ENCODE measurements around the gene NAGLU. TPM values are rescaled to one million over a fixed set of nuclear protein-coding genes. Genes with fewer than 3 reads are reported as not detected.

Gene NAGLU
- total and polyA plus RNA-seq, 2 of the 13 experiments (the other 11 are each of a cell fraction or from before 2014, with no cell fraction given) = 28.2 to 40.1 TPM

DNA sequence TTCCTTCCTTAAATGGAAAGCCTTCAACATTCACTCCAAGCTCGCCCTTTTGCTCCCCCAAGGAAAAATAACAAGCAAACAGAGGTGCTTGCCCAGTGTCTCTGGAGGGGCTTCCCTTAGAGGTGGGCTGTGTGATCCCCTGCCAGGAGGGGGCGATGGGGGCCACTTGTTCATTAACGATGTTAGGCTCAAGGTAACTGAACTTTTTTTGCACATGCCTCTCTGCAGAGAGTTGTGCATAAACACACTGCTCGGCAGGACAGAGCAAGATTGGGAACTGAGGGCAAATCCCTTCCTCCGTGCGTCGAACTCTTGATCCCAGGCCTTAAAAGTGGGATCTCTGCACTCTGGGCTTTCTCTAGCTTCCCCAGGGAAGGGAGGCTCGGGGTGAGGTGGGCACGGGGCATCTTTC, 15.5 kb upstream of the NAGLU start (continued):
- no peak for TF ChIP-seq SRSF9 (IDR thresholded peaks at IDR 0.05; ENCODE audit: borderline replicate concordance, insufficient read depth, low read depth, low read length, poor library complexity, severe bottlenecking)
- no peak for TF ChIP-seq ZNF703 (CRISPR knock-in tag; IDR thresholded peaks at IDR 0.05; ENCODE audit: borderline replicate concordance)
- TF ChIP-seq, protein P1, sequence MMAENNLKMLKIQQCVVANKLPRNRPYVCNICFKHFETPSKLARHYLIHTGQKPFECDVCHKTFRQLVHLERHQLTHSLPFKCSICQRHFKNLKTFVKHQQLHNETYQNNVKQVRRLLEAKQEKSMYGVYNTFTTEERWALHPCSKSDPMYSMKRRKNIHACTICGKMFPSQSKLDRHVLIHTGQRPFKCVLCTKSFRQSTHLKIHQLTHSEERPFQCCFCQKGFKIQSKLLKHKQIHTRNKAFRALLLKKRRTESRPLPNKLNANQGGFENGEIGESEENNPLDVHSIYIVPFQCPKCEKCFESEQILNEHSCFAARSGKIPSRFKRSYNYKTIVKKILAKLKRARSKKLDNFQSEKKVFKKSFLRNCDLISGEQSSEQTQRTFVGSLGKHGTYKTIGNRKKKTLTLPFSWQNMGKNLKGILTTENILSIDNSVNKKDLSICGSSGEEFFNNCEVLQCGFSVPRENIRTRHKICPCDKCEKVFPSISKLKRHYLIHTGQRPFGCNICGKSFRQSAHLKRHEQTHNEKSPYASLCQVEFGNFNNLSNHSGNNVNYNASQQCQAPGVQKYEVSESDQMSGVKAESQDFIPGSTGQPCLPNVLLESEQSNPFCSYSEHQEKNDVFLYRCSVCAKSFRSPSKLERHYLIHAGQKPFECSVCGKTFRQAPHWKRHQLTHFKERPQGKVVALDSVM (CRISPR knock-in tag; IDR thresholded peaks at IDR 0.05) = no peak
- TF ChIP-seq, protein P2, sequence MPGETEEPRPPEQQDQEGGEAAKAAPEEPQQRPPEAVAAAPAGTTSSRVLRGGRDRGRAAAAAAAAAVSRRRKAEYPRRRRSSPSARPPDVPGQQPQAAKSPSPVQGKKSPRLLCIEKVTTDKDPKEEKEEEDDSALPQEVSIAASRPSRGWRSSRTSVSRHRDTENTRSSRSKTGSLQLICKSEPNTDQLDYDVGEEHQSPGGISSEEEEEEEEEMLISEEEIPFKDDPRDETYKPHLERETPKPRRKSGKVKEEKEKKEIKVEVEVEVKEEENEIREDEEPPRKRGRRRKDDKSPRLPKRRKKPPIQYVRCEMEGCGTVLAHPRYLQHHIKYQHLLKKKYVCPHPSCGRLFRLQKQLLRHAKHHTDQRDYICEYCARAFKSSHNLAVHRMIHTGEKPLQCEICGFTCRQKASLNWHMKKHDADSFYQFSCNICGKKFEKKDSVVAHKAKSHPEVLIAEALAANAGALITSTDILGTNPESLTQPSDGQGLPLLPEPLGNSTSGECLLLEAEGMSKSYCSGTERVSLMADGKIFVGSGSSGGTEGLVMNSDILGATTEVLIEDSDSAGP (CRISPR knock-in tag; IDR thresholded peaks at IDR 0.05; ENCODE audit: borderline replicate concordance) = no peak
- peak; percentile 34; the same call in 1 of the 2 replicates for TF ChIP-seq SMC3 (IDR thresholded peaks at IDR 0.05; ENCODE audit: low read length)

DNA sequence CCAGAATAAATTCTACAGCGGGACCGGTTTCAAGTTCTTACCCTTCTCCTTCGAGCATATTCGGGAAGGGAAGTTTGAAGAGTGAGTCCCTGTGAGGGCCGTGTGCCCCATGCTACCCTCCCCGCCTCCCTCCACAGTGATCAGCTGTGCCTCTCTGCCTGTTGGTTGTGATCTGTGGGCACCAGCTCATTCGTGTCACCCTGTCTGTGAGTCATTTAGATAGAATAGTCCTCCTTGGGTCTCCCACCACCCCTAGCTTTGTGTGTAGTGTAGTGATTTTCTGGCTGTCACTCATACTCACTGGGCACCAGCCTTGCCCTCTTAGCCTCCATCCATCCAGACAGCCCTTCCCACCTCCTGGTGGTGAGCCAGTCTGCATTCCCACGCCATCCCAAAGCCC, 15.0 kb upstream of the NAGLU start:
- Histone ChIP-seq H4K20me1 (ENCODE audit: insufficient read depth, low read length) (no peaks in the 10 kb centered on the region), H3K9me3 (ENCODE audit: low read length) (no peaks in the 10 kb centered on the region), H3K36me3 (replicated peaks in 1 of 2; ENCODE audit: control insufficient read depth in 1 of 2, insufficient read depth in 2 of 2, low read length in 2 of 2) (peaks cover 9 to 10% of the 10 kb centered on the region in 2 experiments; a peak in 4 of 5 replicates), H3K4me3 (replicated peaks in 1 of 3; ENCODE audit: insufficient read depth in 1 of 3, low read depth in 2 of 3, low read length in 3 of 3) (no peak overlapping the region), H3K27ac (ENCODE audit: extremely low read length, insufficient read depth, low read length) (peak overlapping the region; percentile 70), H3K4me1 (ENCODE audit: insufficient read depth, low read length) (peaks cover 81% of the 10 kb centered on the region), H3K4me2 (ENCODE audit: low read depth, low read length) (0 out of 2 replicates have a peak overlapping the region, but pooled peaks have one; percentile 53), H3K9ac (ENCODE audit: insufficient read depth, low read depth, low read length) (peak overlapping the region; percentile 7; the same call in 1 of the 2 replicates), H3K27me3 (ENCODE audit: control insufficient read depth in 1 of 2, insufficient read depth in 2 of 2, low read length in 2 of 2) (no peaks in the 10 kb centered on the region), H3K79me2 (ENCODE audit: insufficient read depth, low read length) (no peaks in the 10 kb centered on the region), H2AFZ (ENCODE audit: low read length) (no peak overlapping the region)
- POLR2A ChIA-PET = interaction anchor here (1.4 to 4.3 kb wide), 12 partner anchors 10 to 209 kb away, joined by 3 to 52 read pairs (median 9); partner anchors contain the start of genes CAVIN1, NAGLU and STAT3
- ATAC-seq (no peak), FAIRE-seq (no peak), DNase-seq (ENCODE audit: low spot score) (no peak)
- 91% methylated on average over 8 of the region's 8 CpGs for WGBS (ENCODE audit: low lambda C conversion rate)
- CTCF ChIA-PET (ENCODE audit: low intra/inter-chr PET ratio, low total read pairs) = no interaction called here
- in situ Hi-C loops (cut with HindIII; ENCODE audit: extremely low pct_ligation_motif_present, low pct_unique_long_range_greater_than_20kb) (loop anchor here (5.0 kb wide), 1 partner anchor 199 kb away; no protein-coding TSS in a partner anchor), intact Hi-C loops (cut with micrococcal nuclease; ENCODE audit: unreplicated experiment) (no loop called here)
- TF ChIP-seq IKZF1 (IDR thresholded peaks at IDR 0.05) (no peak), ZNF672 (CRISPR knock-in tag; IDR thresholded peaks at IDR 0.05) (no peak), NFYC (CRISPR knock-in tag; IDR thresholded peaks at IDR 0.05) (no peak), ZNF790 (CRISPR knock-in tag; IDR thresholded peaks at IDR 0.05; ENCODE audit: borderline replicate concordance) (0 out of 2 replicates have a peak, but pooled peaks have one; percentile 1), ZEB1 (IDR thresholded peaks at IDR 0.05; ENCODE audit: insufficient replicate concordance, low read depth) (no peak), POLR2A (IDR thresholded peaks at IDR 0.05; ENCODE audit: insufficient read depth in 1 of 2, low read depth in 2 of 2, low read length in 2 of 2) (peak in 1 of 2 experiments; percentile 16; a peak in 1 of 4 replicates)
- TF ChIP-seq, protein P3, sequence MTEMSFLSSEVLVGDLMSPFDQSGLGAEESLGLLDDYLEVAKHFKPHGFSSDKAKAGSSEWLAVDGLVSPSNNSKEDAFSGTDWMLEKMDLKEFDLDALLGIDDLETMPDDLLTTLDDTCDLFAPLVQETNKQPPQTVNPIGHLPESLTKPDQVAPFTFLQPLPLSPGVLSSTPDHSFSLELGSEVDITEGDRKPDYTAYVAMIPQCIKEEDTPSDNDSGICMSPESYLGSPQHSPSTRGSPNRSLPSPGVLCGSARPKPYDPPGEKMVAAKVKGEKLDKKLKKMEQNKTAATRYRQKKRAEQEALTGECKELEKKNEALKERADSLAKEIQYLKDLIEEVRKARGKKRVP (CRISPR knock-in tag; IDR thresholded peaks at IDR 0.05) = no peak
- BruUV-seq (replicated peaks) = no TSS peak

Measured in HepG2 (cell line).